ENCODE measurements around the gene EML5. TPM values are rescaled to one million over a fixed set of nuclear protein-coding genes. Genes with fewer than 3 reads are reported as not detected.

The EML5 gene
- total RNA-seq, 1 experiment from 2014 or later = 0.52 TPM

- intact Hi-C loops (cut with micrococcal nuclease; ENCODE audit: unreplicated experiment) = no loop called here
- no peak overlapping the region for H3K4me3 Mint-ChIP-seq (ENCODE audit: low read depth, unreplicated experiment)
- no peak for DNase-seq
- H3K27me3 Mint-ChIP-seq (ENCODE audit: unreplicated experiment) = no peaks in the 10 kb centered on the region
- no peak for TF ChIP-seq CTCF (IDR thresholded peaks at IDR 0.05; ENCODE audit: unreplicated experiment)
- H3K4me1 Mint-ChIP-seq (ENCODE audit: low read depth, unreplicated experiment) = no peaks in the 10 kb centered on the region
- H3K36me3 Mint-ChIP-seq (ENCODE audit: insufficient read depth, unreplicated experiment) = peaks cover 17% of the 10 kb centered on the region
- H3K9me3 Mint-ChIP-seq (ENCODE audit: low read depth, unreplicated experiment) = no peaks in the 10 kb centered on the region
- no peak overlapping the region for H3K27ac Mint-ChIP-seq (ENCODE audit: unreplicated experiment)
- no TSS peak for BruUV-seq (replicated peaks)
- CTCF ChIA-PET = no interaction called here
These were observed 178.4 kb downstream of the EML5 start for GRCh38 chr14:88614218-88614907.

GRCh38 chr14:88613552-88614010, 179.2 kb downstream of the EML5 start:
- no TSS peak for BruUV-seq (replicated peaks)
- H3K9me3 Mint-ChIP-seq (ENCODE audit: low read depth, unreplicated experiment) = no peaks in the 10 kb centered on the region
- no peaks in the 10 kb centered on the region for H3K4me1 Mint-ChIP-seq (ENCODE audit: low read depth, unreplicated experiment)
- H3K36me3 Mint-ChIP-seq (ENCODE audit: insufficient read depth, unreplicated experiment) = peaks cover 17% of the 10 kb centered on the region
- H3K27me3 Mint-ChIP-seq (ENCODE audit: unreplicated experiment) = no peaks in the 10 kb centered on the region
- H3K4me3 Mint-ChIP-seq (ENCODE audit: low read depth, unreplicated experiment) = no peak overlapping the region
- intact Hi-C loops (cut with micrococcal nuclease; ENCODE audit: unreplicated experiment) = no loop called here
- DNase-seq = peak; percentile 2
- CTCF ChIA-PET = no interaction called here
- no peak overlapping the region for H3K27ac Mint-ChIP-seq (ENCODE audit: unreplicated experiment)
- TF ChIP-seq CTCF (IDR thresholded peaks at IDR 0.05; ENCODE audit: unreplicated experiment) = no peak

GRCh38 chr14:88612981-88613380, 179.8 kb downstream of the EML5 start:
- Mint-ChIP-seq H3K9me3 (ENCODE audit: low read depth, unreplicated experiment) (no peaks in the 10 kb centered on the region), H3K4me3 (ENCODE audit: low read depth, unreplicated experiment) (no peak overlapping the region), H3K4me1 (ENCODE audit: low read depth, unreplicated experiment) (no peaks in the 10 kb centered on the region), H3K27me3 (ENCODE audit: unreplicated experiment) (no peaks in the 10 kb centered on the region), H3K27ac (ENCODE audit: unreplicated experiment) (no peak overlapping the region), H3K36me3 (ENCODE audit: insufficient read depth, unreplicated experiment) (peaks cover 17% of the 10 kb centered on the region)
- BruUV-seq (replicated peaks) = no TSS peak
- CTCF ChIA-PET = no interaction called here
- intact Hi-C loops (cut with micrococcal nuclease; ENCODE audit: unreplicated experiment) = no loop called here
- TF ChIP-seq CTCF (IDR thresholded peaks at IDR 0.05; ENCODE audit: unreplicated experiment) = no peak
- DNase-seq = no peak

- peaks cover 17% of the 10 kb centered on the region for H3K36me3 Mint-ChIP-seq (ENCODE audit: insufficient read depth, unreplicated experiment)
- CTCF ChIA-PET = no interaction called here
These were observed 180.9 kb downstream of the EML5 start for GRCh38 chr14:88611878-88612277.

More at GRCh38 chr14:88611878-88612277, 180.9 kb downstream of the EML5 start:
- Mint-ChIP-seq H3K9me3 (ENCODE audit: low read depth, unreplicated experiment) (no peaks in the 10 kb centered on the region), H3K27me3 (ENCODE audit: unreplicated experiment) (no peaks in the 10 kb centered on the region), H3K4me1 (ENCODE audit: low read depth, unreplicated experiment) (no peaks in the 10 kb centered on the region), H3K27ac (ENCODE audit: unreplicated experiment) (no peak overlapping the region), H3K4me3 (ENCODE audit: low read depth, unreplicated experiment) (no peak overlapping the region)
- intact Hi-C loops (cut with micrococcal nuclease; ENCODE audit: unreplicated experiment) = no loop called here
- DNase-seq = no peak
- BruUV-seq (replicated peaks) = no TSS peak
- TF ChIP-seq CTCF (IDR thresholded peaks at IDR 0.05; ENCODE audit: unreplicated experiment) = no peak

Measured in Calu3 (cell line).